PC-9 (cell line): ENCODE measurements around the gene CKAP2L. TPM values are rescaled to one million over a fixed set of nuclear protein-coding genes. Genes with fewer than 3 reads are reported as not detected.
A peak's percentile ranks its signal among the peaks of the same experiment; 100 is the strongest.

ENCODE experiments used
- BruUV-seq: library from RNA; stranded (reverse); fragments of 400-500 nt; replicated peaks from 2 replicates; lab custom pipeline; 2021; lab: Mats Ljungman, UMichigan
- CTCF ChIA-PET: fragments of 300-600 bp; sonication (Branson Sonifier 250); formaldehyde crosslinking; loops from one replicate; lab custom pipeline; 2022; ENCODE audit warnings: antibody characterized with exemption; lab: Charles Lee
- POLR2A ChIA-PET: fragments of 300-600 bp; sonication (Branson Sonifier 250); formaldehyde crosslinking; loops from one replicate; lab custom pipeline; 2022; ENCODE audit warnings: antibody characterized with exemption; ENCODE audit not compliant: unreplicated experiment; lab: Charles Lee
- DNase-seq, 2 experiments: peaks; one replicate each; pipeline versions ENCODE4 v3.0.0 to v3.0.0-alpha.2; 2015 to 2022; ENCODE audit warnings: mixed read lengths in 1 of 2
- H2AFZ ChIP-seq: fragments of 200-600 bp; sonication (generic); 2 replicates; pipeline ENCODE4 v1.8.1; 2017; ENCODE audit warnings: antibody characterized with exemption
- H3F3A ChIP-seq: fragments of 200-600 bp; sonication (generic); 2 replicates; pipeline ENCODE4 v1.8.1; 2017; ENCODE audit warnings: antibody characterized with exemption, mild to moderate bottlenecking, low read depth; ENCODE audit not compliant: insufficient read depth
- H3K27ac ChIP-seq: fragments of 200-600 bp; sonication (generic); 2 replicates; pipeline ENCODE4 v1.6.1; 2016; ENCODE audit warnings: mixed run types
- H3K27me3 ChIP-seq: fragments of 200-600 bp; sonication (generic); 2 replicates; pipeline ENCODE4 v1.6.1; 2016; ENCODE audit warnings: low read depth, mixed run types; ENCODE audit not compliant: insufficient read depth
- H3K36me3 ChIP-seq: fragments of 200-600 bp; sonication (generic); 2 replicates; pipeline ENCODE4 v1.6.1; 2016; ENCODE audit warnings: low read depth, mixed run types
- H3K4me1 ChIP-seq: fragments of 200-600 bp; sonication (generic); replicated peaks from 2 replicates; pipeline ENCODE4 v1.6.1; 2016; ENCODE audit warnings: mixed run types; ENCODE audit not compliant: insufficient read depth
- H3K4me2 ChIP-seq: fragments of 200-600 bp; sonication (generic); 2 replicates; pipeline ENCODE4 v1.6.1; 2017; ENCODE audit warnings: mixed run types
- H3K4me3 ChIP-seq: fragments of 200-600 bp; sonication (generic); 2 replicates; pipeline ENCODE4 v1.6.1; 2016; ENCODE audit warnings: mixed run types
- H3K79me2 ChIP-seq: fragments of 200-600 bp; sonication (generic); 2 replicates; pipeline ENCODE4 v1.6.1; 2017; ENCODE audit warnings: low read depth, mixed run types
- H3K9me2 ChIP-seq: fragments of 200-600 bp; sonication (generic); 2 replicates; pipeline ENCODE4 v1.8.1; 2017; ENCODE audit warnings: mild to moderate bottlenecking; ENCODE audit not compliant: insufficient read depth
- H3K9me3 ChIP-seq: fragments of 200-600 bp; sonication (generic); 2 replicates; pipeline ENCODE4 v1.8.1; 2016; ENCODE audit warnings: low read depth; ENCODE audit not compliant: insufficient read depth
- H4K20me1 ChIP-seq: fragments of 200-600 bp; sonication (generic); 2 replicates; pipeline ENCODE4 v1.8.1; 2017; ENCODE audit not compliant: insufficient read depth
- EZH2 ChIP-seq: fragments of 200-600 bp; sonication (generic); IDR thresholded peaks from 2 replicates; pipeline ENCODE4 v1.8.0; 2017; ENCODE audit warnings: antibody characterized with exemption, low read depth
- intact Hi-C: fragments of 100-400 bp; cut with micrococcal nuclease; formaldehyde crosslinking; loops from one replicate; pipeline ENCODE4 v1.10.0; 2022; ENCODE audit not compliant: unreplicated experiment
- total RNA-seq: library from RNA; stranded (reverse); gene quantifications from 2 replicates; pipeline ENCODE4 v1.2.3, GENCODE V29; 2021
- TF ChIP-seq, protein P1 (sequence below): fragments of 200-600 bp; sonication (generic); conservative IDR thresholded peaks from 2 replicates; pipeline ENCODE4 v1.6.1; 2017; ENCODE audit warnings: mixed run types, antibody characterized with exemption, mild to moderate bottlenecking, moderate library complexity

The CKAP2L gene
- total RNA-seq, 1 experiment from 2014 or later, result 28.7 TPM

DNA sequence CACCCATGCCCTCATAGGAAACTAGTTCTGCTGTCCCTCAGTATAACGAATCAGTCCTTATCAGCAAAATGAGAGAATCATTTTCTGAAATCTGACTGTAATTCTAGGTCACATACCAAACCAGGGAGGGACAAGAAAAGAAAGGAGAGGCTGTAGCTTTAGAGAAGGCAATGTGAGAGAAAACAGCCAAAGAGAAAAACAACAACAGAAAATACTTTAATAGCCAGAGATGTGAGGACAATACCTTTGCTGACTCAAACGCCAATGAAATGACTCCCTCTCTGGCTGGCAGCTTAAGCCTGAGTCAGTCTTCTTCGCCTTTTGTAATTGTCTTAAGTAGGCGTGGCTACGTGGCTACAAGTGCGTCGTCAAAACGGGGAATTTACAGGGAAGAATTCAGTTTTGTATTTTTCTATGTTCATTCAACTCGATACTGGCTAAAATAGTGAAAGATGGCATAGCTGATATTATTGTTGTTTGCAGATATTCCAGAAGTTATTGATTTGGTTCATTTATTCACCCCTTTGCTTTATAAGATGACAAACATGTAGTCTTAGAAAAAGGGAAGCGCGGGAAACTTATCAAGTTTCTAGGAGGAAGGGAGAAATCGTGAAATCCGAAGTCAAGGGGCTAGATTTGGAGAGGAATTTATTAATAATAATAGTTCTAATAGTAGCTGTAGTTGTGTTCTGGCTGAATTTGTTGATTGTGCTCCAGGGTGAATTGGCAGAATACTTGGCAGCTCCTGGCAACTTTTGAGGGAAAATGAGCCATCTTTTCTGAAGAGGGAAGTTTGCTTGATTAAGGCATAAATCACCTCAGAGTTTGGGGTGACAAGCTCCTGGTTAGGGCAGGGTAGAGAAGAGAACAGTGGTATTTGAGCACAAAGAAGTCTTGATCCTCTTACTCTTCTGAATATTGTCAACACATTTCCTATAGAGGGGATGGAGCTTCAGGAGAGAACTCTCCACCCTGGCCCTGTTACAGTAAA, 20.1 kb upstream of the CKAP2L start, which contains the start of gene IL1A:
Gene IL1A (minus strand): TSS at position 295 of the 991 bp plus-strand sequence. CDS start 723 bp downstream, outside the sequence.
- H2AFZ ChIP-seq, result no peak within 1 kb of the TSS
- no peaks in the 10 kb centered on the region for H3K27me3 ChIP-seq

DNA sequence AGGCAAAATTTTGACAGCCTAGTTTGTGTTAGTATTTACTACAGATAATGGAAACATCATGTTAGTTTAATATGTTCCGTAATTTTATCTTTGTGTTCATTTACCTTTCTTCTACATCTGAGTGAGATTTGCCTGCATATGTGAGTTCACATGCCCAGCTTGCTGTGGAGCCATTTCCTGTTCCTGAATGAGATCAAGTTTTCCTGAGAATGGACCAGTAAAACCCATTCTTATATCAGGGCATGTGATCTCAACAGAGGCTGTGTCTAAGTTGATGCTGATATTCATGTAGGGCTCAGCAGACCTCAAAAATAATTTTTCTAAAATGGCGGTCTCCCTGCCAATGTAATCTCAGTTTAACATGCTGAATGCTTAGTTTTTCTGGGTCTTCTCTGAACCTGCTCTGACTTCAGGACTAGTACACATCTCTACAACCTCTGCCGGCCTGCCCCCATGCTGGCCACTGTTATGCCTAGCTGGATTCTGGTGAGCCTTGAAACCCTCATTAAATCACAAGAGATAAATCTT, 18.8 kb upstream of the CKAP2L start:
- peak overlapping the region; percentile 46 for H3K4me2 ChIP-seq
- H3K36me3 ChIP-seq, result no peaks in the 10 kb centered on the region
- H4K20me1 ChIP-seq, result no peaks in the 10 kb centered on the region
- H3F3A ChIP-seq, result no peaks in the 10 kb centered on the region
- no peaks in the 10 kb centered on the region; the same call in 1 of the 2 replicates for H3K9me3 ChIP-seq
- H3K4me1 ChIP-seq, result peaks cover 36% of the 10 kb centered on the region
- ChIA-PET CTCF (interaction anchor here (0.6 kb wide), 1 partner anchor 625 kb away, joined by 3 read pairs; no protein-coding TSS in a partner anchor), POLR2A (no interaction called here)
- H2AFZ ChIP-seq, result no peak overlapping the region
- no TSS peak for BruUV-seq
- no peaks in the 10 kb centered on the region; the same call in 1 of the 2 replicates for H3K9me2 ChIP-seq
- TF ChIP-seq, protein P1, sequence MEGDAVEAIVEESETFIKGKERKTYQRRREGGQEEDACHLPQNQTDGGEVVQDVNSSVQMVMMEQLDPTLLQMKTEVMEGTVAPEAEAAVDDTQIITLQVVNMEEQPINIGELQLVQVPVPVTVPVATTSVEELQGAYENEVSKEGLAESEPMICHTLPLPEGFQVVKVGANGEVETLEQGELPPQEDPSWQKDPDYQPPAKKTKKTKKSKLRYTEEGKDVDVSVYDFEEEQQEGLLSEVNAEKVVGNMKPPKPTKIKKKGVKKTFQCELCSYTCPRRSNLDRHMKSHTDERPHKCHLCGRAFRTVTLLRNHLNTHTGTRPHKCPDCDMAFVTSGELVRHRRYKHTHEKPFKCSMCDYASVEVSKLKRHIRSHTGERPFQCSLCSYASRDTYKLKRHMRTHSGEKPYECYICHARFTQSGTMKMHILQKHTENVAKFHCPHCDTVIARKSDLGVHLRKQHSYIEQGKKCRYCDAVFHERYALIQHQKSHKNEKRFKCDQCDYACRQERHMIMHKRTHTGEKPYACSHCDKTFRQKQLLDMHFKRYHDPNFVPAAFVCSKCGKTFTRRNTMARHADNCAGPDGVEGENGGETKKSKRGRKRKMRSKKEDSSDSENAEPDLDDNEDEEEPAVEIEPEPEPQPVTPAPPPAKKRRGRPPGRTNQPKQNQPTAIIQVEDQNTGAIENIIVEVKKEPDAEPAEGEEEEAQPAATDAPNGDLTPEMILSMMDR, result no peak
- TF ChIP-seq EZH2, result no peak
- no peaks in the 10 kb centered on the region for H3K79me2 ChIP-seq
- intact Hi-C loops, result no loop called here
- H3K4me3 ChIP-seq, result peak overlapping the region; percentile 21; the same call in 1 of the 2 replicates
- H3K27me3 ChIP-seq, result no peaks in the 10 kb centered on the region
- no peak for DNase-seq
- H3K27ac ChIP-seq, result peak overlapping the region; percentile 44; the same call in 1 of the 2 replicates

More for the DNA sequence above, 20.1 kb upstream of the CKAP2L start, which contains the start of gene IL1A:
- H3K9me3 ChIP-seq, result peaks cover 4% of the 10 kb centered on the region
- H3K79me2 ChIP-seq, result no peaks in the 10 kb centered on the region
- H3K4me2 ChIP-seq, result peak within 1 kb of the TSS; percentile 46
- no peaks in the 10 kb centered on the region for H3F3A ChIP-seq
- no peaks in the 10 kb centered on the region for H3K36me3 ChIP-seq
- H3K27ac ChIP-seq, result peak within 1 kb of the TSS; percentile 44
- ChIA-PET CTCF (interaction anchor here (0.5 kb wide), 1 partner anchor 9 kb away, joined by 3 read pairs; no protein-coding TSS in a partner anchor), POLR2A (interaction anchor here (0.7 kb wide), 1 partner anchor 371 kb away, joined by 6 read pairs; no protein-coding TSS in a partner anchor)
- H3K4me1 ChIP-seq, result peaks cover 36% of the 10 kb centered on the region
- no peak for TF ChIP-seq EZH2
- TF ChIP-seq, protein P1, result no peak
- no peaks in the 10 kb centered on the region; the same call in 1 of the 2 replicates for H3K9me2 ChIP-seq
- peak; percentile 37 to 65 for DNase-seq
- BruUV-seq, result TSS peak; percentile 47
- intact Hi-C loops, result no loop called here
- no peaks in the 10 kb centered on the region for H4K20me1 ChIP-seq
- H3K4me3 ChIP-seq, result peak within 1 kb of the TSS; percentile 21; the same call in 1 of the 2 replicates

DNA sequence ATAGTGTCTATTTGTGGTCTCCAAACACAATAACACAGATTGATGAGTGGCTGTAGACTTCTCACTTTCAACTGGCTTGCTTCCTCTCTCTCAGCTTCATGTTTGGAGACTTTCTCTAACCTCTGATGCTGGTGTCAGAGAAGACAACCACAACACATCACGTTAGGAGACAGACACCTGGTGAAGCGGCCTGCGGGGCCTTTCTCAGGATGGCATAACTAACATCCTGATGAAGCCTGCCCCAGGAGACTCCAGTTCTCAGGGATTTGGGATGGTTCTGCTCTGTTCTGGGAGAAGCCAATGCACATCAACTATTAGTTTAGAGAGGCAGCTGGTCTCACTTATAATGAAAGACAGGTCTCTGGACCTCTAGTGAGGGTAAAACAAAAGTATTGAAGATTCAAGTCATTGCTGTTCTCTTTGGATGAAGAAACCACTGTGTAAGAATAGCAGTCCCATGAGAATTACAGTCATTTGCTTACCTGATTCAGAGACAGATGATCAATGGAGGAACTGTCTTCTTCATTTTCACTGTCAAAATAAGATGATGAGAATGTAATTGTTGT, 17.9 kb upstream of the CKAP2L start:
- CTCF ChIA-PET, result no interaction called here
- no peak for DNase-seq
- TF ChIP-seq, protein P1, result no peak
- no peak for TF ChIP-seq EZH2
- Histone ChIP-seq H3K4me2 (no peak overlapping the region), H3K9me2 (no peaks in the 10 kb centered on the region; the same call in 1 of the 2 replicates), H3K27ac (no peak overlapping the region), H3K9me3 (no peaks in the 10 kb centered on the region; the same call in 1 of the 2 replicates), H3K27me3 (no peaks in the 10 kb centered on the region), H2AFZ (no peak overlapping the region), H4K20me1 (no peaks in the 10 kb centered on the region), H3K36me3 (no peaks in the 10 kb centered on the region), H3K79me2 (no peaks in the 10 kb centered on the region), H3K4me1 (peaks cover 28% of the 10 kb centered on the region), H3F3A (no peaks in the 10 kb centered on the region), H3K4me3 (no peak overlapping the region)
- BruUV-seq, result no TSS peak
- POLR2A ChIA-PET, result no interaction called here
- intact Hi-C loops, result no loop called here
